ENCODE data around the gene ZBTB7C. TPM values are rescaled to one million over a fixed set of nuclear protein-coding genes. Genes with fewer than 3 reads are reported as not detected.

The ZBTB7C gene
- total RNA-seq, 1 donor from 2014 or later: 0.56 TPM

DNA sequence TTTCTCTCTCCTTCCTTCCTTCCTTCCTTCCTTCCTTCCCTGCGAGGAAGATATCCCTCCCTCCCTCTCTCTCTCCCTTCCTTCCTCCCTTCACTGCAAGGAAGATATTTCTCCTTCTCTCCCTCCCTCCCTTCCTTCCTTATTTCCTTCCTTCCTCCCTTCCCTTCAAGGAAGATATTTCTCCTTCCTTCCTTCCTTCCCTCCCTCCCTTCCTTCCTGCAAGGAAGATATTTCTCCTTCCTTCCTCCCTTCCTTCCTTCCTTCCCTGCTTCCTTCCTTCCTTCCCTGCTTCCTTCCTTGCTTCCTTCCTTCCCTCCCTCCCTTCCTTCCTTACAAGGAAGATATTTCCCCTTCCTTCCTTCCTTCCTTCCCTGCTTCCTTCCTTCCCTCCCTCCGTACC is 229.5 kb downstream of the ZBTB7C start:
- H3K36me3 Mint-ChIP-seq (ENCODE audit: low read depth): no peaks in the 10 kb centered on the region
- DNase-seq: no peak
- H3K9me3 Mint-ChIP-seq: no peaks in the 10 kb centered on the region
- no peaks in the 10 kb centered on the region for H3K4me1 Mint-ChIP-seq
- H3K27ac Mint-ChIP-seq: no peak overlapping the region
- peaks cover 31% of the 10 kb centered on the region for H3K27me3 Mint-ChIP-seq
- no peak overlapping the region for H3K4me3 Mint-ChIP-seq
- intact Hi-C loops (cut with micrococcal nuclease): no loop called here

DNA sequence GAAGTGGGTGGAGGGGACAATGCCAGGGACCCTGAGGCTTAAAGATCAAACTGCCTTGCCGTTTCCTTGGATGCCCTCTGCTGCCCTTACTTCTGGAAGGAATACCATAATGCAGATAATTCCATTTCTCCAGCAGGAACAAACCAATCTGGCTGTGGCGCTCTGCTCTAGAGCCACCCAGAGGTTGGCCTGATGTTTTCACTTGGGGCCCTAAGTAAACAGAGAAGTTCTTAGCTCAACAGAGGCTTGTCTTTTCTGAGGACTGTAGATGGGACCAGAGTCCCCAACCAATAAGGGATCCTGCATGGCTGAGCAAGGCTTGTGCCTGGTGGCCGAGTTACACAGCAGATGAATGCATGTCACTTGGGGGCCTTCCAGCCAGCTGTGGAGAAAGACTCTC is 230.2 kb downstream of the ZBTB7C start:
- Mint-ChIP-seq H3K9me3 (no peaks in the 10 kb centered on the region), H3K27me3 (peaks cover 30% of the 10 kb centered on the region), H3K36me3 (ENCODE audit: low read depth) (no peaks in the 10 kb centered on the region), H3K4me3 (no peak overlapping the region), H3K4me1 (no peaks in the 10 kb centered on the region), H3K27ac (no peak overlapping the region)
- DNase-seq: no peak
- intact Hi-C loops (cut with micrococcal nuclease): no loop called here

- peaks cover 1% of the 10 kb centered on the region for H3K4me1 Mint-ChIP-seq
- no peak overlapping the region for H3K4me3 Mint-ChIP-seq
- H3K27me3 Mint-ChIP-seq: peaks cover 21% of the 10 kb centered on the region
- no peak overlapping the region for H3K27ac Mint-ChIP-seq
- H3K9me3 Mint-ChIP-seq: no peaks in the 10 kb centered on the region
- no peaks in the 10 kb centered on the region for H3K36me3 Mint-ChIP-seq (ENCODE audit: low read depth)
- no peak for DNase-seq
- intact Hi-C loops (cut with micrococcal nuclease): no loop called here
Observed at GRCh38 chr18:48176909-48177308, 232.3 kb downstream of the ZBTB7C start.

DNA sequence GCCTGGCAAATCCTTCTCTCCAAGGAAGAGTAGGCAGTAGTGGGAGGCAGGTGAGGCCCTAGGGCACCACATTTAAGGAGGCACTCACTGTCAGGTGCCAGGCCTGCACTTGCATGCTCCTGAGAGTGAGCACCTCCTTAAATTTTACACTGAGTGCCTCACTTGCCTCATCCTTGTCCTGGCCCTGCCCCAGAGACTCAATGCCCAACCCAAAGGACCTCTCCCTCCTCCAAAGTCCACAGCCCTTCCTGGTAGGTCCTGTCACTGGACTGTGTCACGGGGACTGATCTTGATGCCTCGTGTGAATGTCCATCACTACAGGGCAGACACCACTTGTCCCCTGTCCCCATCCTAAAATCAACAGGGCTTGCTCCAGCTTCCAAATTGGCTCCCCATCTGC is 235.6 kb downstream of the ZBTB7C start:
- no peaks in the 10 kb centered on the region for H3K9me3 Mint-ChIP-seq

GRCh38 chr18:48172226-48173006 is 236.8 kb downstream of the ZBTB7C start:
- Mint-ChIP-seq H3K36me3 (ENCODE audit: low read depth) (no peaks in the 10 kb centered on the region), H3K27me3 (peaks cover 23% of the 10 kb centered on the region), H3K4me1 (peaks cover 1% of the 10 kb centered on the region), H3K9me3 (no peaks in the 10 kb centered on the region), H3K4me3 (no peak overlapping the region), H3K27ac (no peak overlapping the region)
- intact Hi-C loops (cut with micrococcal nuclease): no loop called here
- no peak for DNase-seq

More for the DNA sequence above, 235.6 kb downstream of the ZBTB7C start:
- Mint-ChIP-seq H3K4me3 (no peak overlapping the region), H3K27me3 (peaks cover 23% of the 10 kb centered on the region), H3K36me3 (ENCODE audit: low read depth) (no peaks in the 10 kb centered on the region), H3K4me1 (peaks cover 1% of the 10 kb centered on the region), H3K27ac (no peak overlapping the region)
- intact Hi-C loops (cut with micrococcal nuclease): no loop called here
- no peak for DNase-seq

DNA sequence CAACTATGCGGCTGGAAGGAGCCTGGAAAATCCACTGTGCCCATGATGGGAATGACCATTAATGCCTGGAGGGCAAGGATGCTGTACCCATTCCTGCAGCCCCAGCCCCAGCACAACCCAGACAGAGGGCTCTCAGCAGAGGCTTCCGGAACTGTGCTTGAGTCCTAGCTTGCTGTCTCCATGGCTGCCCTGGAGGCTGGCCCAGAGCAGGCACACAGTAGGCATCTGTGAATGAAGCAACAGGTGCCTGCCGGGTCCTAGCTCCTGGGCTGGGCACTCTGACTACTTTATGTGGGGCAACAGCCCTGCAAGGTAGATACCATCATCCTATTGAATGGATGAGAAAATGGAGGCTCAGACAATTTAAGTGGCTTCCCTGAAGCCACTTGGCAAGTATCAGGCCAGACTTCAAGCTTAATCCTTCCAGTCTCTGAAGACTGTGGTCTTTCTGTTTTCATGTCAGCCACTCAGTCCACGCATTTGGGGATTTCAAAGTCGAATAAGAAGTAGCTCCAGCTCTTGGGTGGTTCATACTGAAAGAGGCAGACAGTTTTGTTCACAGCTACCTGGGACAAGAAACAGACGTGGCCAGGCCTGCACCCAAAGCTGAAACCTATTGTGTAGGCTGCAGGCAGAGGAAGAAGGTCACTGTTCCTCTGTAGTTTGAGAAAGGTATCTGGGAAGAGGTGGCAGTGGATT is 237.5 kb downstream of the ZBTB7C start:
- intact Hi-C loops (cut with micrococcal nuclease): no loop called here

DNA sequence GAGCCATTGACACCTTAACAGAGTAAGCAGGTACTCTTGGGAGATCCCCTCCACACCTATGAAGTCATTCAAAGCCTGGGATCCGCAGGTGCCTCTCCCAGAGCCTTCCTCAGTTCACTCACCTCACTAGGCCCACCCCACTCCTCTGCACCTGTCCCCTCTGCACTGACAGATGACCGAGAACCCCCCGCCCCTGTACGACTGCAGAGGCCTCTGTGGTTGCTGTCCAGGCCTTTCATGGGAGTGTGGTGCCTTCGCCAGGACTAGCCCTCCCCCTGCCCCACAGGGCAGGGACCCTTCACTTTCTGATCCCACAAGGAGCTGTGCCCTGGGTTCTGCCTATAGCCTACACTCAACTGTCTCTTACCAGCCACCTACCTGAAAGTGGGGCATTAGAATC is 238.5 kb downstream of the ZBTB7C start:
- Mint-ChIP-seq H3K27me3 (peaks cover 19% of the 10 kb centered on the region), H3K27ac (no peak overlapping the region), H3K9me3 (no peaks in the 10 kb centered on the region), H3K4me3 (no peak overlapping the region), H3K36me3 (ENCODE audit: low read depth) (no peaks in the 10 kb centered on the region), H3K4me1 (peaks cover 8% of the 10 kb centered on the region)
- intact Hi-C loops (cut with micrococcal nuclease): no loop called here
- no peak for DNase-seq

More for the DNA sequence above, 237.5 kb downstream of the ZBTB7C start:
- H3K4me3 Mint-ChIP-seq: no peak overlapping the region
- no peaks in the 10 kb centered on the region for H3K9me3 Mint-ChIP-seq
- H3K36me3 Mint-ChIP-seq (ENCODE audit: low read depth): no peaks in the 10 kb centered on the region
- peaks cover 8% of the 10 kb centered on the region for H3K4me1 Mint-ChIP-seq
- no peak overlapping the region for H3K27ac Mint-ChIP-seq
- no peak for DNase-seq
- H3K27me3 Mint-ChIP-seq: peaks cover 20% of the 10 kb centered on the region

GRCh38 chr18:48168861-48169260 is 240.3 kb downstream of the ZBTB7C start:
- Mint-ChIP-seq H3K27me3 (peaks cover 20% of the 10 kb centered on the region), H3K36me3 (ENCODE audit: low read depth) (no peaks in the 10 kb centered on the region), H3K4me3 (no peak overlapping the region), H3K27ac (no peak overlapping the region), H3K9me3 (no peaks in the 10 kb centered on the region), H3K4me1 (peaks cover 15% of the 10 kb centered on the region)
- intact Hi-C loops (cut with micrococcal nuclease): loop anchor here (10.0 kb wide), 2 partner anchors 234 to 246 kb away; partner anchors contain the start of gene SMAD2
- no peak for DNase-seq

GRCh38 chr18:48167897-48168253 is 241.3 kb downstream of the ZBTB7C start:
- intact Hi-C loops (cut with micrococcal nuclease): loop anchor here (10.0 kb wide), 2 partner anchors 233 to 247 kb away; partner anchors contain the start of gene SMAD2
- peaks cover 15% of the 10 kb centered on the region for H3K4me1 Mint-ChIP-seq
- no peak overlapping the region for H3K27ac Mint-ChIP-seq

GRCh38 chr18:48166336-48166875 is 242.8 kb downstream of the ZBTB7C start:
- Mint-ChIP-seq H3K27me3 (peaks cover 31% of the 10 kb centered on the region), H3K27ac (no peak overlapping the region), H3K4me3 (no peak overlapping the region), H3K4me1 (peaks cover 14% of the 10 kb centered on the region), H3K9me3 (no peaks in the 10 kb centered on the region), H3K36me3 (ENCODE audit: low read depth) (no peaks in the 10 kb centered on the region)
- DNase-seq: no peak
- intact Hi-C loops (cut with micrococcal nuclease): loop anchor here (10.0 kb wide), 2 partner anchors 232 to 248 kb away; partner anchors contain the start of gene SMAD2

More at GRCh38 chr18:48167897-48168253, 241.3 kb downstream of the ZBTB7C start:
- H3K36me3 Mint-ChIP-seq (ENCODE audit: low read depth): no peaks in the 10 kb centered on the region
- H3K9me3 Mint-ChIP-seq: no peaks in the 10 kb centered on the region
- no peak for DNase-seq
- H3K27me3 Mint-ChIP-seq: peaks cover 24% of the 10 kb centered on the region
- no peak overlapping the region for H3K4me3 Mint-ChIP-seq

GRCh38 chr18:48165111-48165866 is 243.9 kb downstream of the ZBTB7C start:
- DNase-seq: no peak
- peaks cover 34% of the 10 kb centered on the region for H3K27me3 Mint-ChIP-seq
- H3K9me3 Mint-ChIP-seq: no peaks in the 10 kb centered on the region
- no peak overlapping the region for H3K27ac Mint-ChIP-seq
- H3K4me3 Mint-ChIP-seq: no peak overlapping the region
- intact Hi-C loops (cut with micrococcal nuclease): loop anchor here (10.0 kb wide), 2 partner anchors 230 to 250 kb away; partner anchors contain the start of gene SMAD2
- peaks cover 14% of the 10 kb centered on the region for H3K4me1 Mint-ChIP-seq
- no peaks in the 10 kb centered on the region for H3K36me3 Mint-ChIP-seq (ENCODE audit: low read depth)

DNA sequence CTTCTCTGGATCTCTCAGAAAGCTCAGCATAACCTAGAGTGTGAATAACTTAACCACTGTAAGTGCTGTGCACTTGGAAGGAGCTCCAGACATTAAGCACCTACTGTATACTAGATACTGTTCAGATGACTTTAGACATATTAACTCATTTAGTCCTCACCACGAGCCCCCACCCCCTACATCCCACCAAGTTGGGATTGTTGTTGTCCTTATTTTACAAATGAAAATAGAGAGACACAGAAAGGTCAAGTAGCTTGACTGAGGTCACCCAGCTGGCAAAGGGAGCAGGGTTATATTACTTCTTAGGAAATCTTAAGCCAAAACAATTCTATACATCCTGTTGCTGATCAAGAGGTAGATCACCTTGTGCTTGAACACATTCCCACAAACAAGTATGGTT is 244.5 kb downstream of the ZBTB7C start:
- H3K4me1 Mint-ChIP-seq: peaks cover 14% of the 10 kb centered on the region
- H3K27ac Mint-ChIP-seq: no peak overlapping the region
- H3K4me3 Mint-ChIP-seq: no peak overlapping the region
- no peak for DNase-seq
- intact Hi-C loops (cut with micrococcal nuclease): loop anchor here (10.0 kb wide), 2 partner anchors 230 to 250 kb away; partner anchors contain the start of gene SMAD2
- no peaks in the 10 kb centered on the region for H3K36me3 Mint-ChIP-seq (ENCODE audit: low read depth)
- H3K9me3 Mint-ChIP-seq: no peaks in the 10 kb centered on the region
- peaks cover 32% of the 10 kb centered on the region for H3K27me3 Mint-ChIP-seq

DNA sequence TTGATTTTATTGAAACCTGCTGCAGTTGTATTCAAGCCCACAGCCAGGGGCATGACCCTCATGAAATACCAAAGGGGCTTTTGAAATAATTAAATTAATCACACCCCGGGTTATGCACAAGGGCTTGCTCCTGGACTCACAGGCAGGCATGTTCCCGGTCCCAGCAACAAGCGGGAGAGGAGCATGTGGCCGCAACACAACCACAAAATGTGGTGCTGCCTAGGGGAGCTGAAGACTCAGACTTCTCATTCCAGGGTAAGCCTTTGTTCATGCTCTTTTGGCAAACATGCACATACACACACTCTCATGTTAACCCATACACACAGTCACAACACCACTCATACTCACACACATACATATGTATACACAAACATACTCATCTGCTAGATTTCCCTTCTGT is 245.1 kb downstream of the ZBTB7C start:
- no peak overlapping the region for H3K4me3 Mint-ChIP-seq
- H3K36me3 Mint-ChIP-seq (ENCODE audit: low read depth): no peaks in the 10 kb centered on the region
- H3K27ac Mint-ChIP-seq: no peak overlapping the region
- no peak for DNase-seq
- no peaks in the 10 kb centered on the region for H3K9me3 Mint-ChIP-seq
- H3K4me1 Mint-ChIP-seq: peaks cover 14% of the 10 kb centered on the region
- intact Hi-C loops (cut with micrococcal nuclease): loop anchor here (10.0 kb wide), 2 partner anchors 229 to 251 kb away; partner anchors contain the start of gene SMAD2
- H3K27me3 Mint-ChIP-seq: peaks cover 30% of the 10 kb centered on the region

All from activated CD4-positive, alpha-beta T cell treated with anti-CD3 and anti-CD28 coated beads, Interleukin-2, amount 10 ng/mL, durations not matched to agents 24 days and 14 days (primary cell).